GM21528 (cell line): ENCODE data around the gene NPR2.

Source experiments
- ATAC-seq: cut with Tn5 transposase; IDR thresholded peaks from one replicate; pipeline ENCODE4 v1.9.1; 2021; ENCODE audit warnings: mild to moderate bottlenecking, moderate library complexity; ENCODE audit not compliant: unreplicated experiment, low FRiP score

Gene NPR2

DNA sequence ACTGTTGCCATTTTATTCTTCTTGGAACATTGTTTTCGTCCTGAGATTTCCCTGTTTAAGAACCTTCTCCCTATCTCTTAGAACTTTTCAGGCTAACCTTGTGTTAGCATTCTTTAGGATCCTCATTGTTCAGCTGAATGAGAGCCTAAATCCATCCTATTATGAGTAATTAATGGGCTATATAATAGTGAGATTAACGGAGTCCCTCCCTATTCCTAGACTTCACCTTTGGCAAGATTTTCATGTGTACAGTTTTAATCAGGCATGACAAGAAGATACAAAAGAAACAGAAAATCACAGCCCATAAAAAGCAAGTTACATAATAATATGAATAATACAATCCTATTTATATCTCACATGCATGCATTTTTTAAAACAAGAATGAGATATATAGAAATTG is 28.2 kb upstream of the NPR2 start:
- no peak for ATAC-seq

DNA sequence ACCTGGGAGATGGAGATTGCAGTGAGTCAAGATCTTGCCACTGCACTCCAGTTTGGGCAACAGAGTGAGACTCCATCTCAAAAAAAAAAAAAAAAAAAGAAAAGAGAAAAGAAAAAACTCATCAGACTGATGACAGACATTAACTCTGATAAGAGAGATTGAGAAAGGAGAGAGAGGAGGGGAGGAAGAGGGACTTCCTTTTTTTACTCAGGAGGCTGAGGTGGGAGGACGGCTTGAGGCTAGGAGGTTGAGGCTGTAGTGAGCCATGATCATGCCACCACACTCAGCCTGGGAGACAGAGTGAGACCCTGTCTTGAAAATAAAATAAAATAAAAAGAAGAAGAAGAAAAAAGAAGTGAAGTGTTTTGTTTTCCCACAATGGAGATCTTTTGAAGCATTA is 27.6 kb upstream of the NPR2 start:
- no peak for ATAC-seq

DNA sequence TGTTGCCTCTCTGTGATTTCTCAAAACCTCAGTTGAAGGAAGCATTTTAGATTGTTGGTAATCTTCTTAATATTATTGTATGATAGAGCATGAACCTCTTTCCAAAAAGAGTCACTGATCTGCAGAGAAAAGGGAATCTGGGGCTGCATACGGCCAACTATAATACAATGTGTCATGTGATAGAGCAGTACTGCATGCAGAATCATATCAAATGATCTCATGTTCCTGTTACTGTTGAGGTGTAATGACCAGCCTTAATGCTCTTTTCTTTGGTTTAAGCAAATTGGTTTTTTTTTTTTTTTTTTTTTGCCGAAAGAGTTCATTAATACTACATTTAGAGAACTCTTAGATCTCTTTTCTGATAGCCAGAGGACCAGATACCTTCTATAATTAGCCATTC is 24.4 kb upstream of the NPR2 start:
- no peak for ATAC-seq

DNA sequence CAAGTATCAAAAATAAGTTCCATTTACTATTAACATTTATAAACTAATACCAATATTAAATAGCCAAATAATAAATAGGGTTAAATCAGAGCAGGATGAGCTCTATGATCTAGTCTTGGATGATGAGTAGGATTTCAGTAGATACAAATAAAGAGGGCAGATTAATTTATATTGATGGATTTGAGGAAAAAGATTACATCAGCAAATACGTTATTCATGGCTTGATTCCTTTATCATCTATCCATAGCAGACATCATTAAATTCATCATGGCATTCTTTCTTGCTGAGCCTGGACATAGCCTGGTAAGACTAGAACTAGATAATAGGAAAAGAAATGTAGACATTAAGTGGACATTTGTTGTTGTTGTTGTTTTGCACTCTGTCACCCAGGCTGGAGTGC is 23.9 kb upstream of the NPR2 start:
- ATAC-seq = no peak

DNA sequence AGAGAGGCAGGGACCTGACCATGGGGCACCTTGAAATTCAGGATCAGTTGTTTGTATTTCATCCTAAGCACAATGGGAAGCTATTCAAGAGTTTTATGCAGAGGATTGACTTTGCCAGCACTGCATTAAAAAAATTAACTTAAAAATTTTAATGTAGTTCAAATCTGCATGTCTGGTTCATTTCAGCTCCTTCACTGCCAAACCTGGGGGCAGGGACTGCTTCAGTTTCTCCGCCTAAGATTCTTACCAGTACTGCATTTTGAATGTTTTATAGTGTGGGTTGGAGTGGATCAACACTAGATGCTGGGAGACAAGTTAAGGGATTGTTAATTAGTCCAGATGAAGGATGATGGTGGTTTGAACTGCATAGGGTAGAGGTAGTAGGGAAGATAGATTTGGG is 21.6 kb upstream of the NPR2 start:
- no peak for ATAC-seq

DNA sequence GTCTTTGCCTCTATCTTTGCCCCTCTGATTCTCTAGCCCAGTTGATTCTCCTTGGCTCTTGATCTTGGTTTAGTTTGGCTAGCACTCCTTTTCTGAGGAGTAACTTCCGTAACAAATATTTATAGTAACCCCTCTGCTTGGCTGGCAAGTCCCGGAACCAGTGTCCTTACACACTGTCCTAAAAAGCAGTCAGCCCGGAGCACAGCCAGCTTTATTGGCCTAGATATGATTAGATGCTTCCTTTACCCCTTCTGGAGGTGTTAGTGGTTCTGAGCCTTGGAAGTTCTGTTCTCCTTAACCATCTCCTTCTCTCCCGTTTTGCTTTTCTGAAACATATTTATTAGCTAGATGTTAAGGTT is 20.3 kb upstream of the NPR2 start:
- ATAC-seq = no peak

DNA sequence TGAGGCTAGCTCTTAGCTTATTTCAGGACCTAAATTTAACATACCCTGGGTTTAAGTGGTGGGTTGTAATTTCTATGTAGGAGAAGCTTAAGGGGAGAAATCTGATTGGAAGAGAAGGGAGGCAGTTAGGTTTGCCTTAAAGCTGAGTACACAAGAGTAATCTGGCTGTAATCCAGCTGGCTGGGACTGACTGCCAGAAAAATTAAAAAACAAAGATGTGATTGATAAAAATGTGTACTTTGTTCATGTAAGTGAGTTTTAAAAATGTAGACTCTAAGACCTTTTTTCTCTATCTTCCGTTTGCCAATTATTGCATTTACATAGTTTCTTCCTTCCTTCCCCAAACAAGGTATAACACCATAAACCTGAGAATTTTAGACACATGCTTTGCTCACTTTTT is 19.9 kb upstream of the NPR2 start:
- no peak for ATAC-seq

DNA sequence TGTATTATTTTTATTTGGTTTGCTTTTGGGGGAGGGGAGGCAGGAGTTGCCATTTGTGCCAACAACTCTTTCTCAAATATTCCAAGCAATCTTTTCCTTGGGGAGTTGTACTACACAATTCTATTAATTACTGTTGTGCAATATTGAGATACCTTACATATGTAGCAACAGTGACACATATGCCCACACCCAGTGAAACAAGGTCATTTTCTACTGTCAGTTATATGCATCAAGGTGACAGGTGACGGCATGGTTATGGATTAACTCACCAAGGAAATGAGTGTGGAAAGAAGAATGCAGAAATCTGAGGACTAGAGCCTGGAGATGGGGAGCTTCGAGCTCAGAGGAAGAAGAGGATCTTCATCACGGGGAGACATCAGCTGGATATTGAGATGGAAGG is 19.4 kb upstream of the NPR2 start:
- ATAC-seq = no peak

DNA sequence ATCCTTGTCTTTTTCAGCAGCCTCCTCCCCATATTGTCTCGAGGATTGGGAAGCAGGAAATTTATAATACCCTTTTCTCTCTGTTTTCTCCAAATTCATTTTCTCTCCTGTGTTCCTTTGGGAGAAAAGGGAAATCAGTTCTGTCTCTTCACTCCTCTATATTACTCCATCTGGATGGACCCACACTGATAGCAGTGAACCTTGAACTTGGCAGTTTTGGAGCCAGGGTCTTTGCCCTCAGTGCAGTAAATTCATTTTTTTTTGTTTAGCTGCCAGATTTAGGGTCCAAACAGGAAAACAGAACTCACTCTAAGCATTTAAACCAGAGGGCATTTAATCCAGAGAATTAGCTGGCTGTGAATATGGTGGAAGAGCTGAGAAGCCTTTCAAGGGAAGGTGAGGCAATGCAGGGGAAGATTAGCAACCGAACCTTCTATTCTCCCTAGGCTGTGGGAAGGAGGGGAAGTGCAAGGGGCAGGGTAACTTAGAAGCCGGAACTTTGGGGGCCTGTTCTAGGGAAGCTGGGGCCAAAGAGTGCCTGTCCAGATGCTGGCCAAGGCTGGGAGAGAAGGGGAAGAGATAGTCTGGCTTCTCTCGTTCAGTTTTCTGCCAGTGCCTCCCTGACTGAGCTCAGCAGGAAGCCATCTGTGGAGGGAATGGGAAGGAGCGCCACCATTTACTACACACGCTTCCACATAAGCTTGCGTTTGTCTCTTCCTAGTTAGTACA is 16.3 kb upstream of the NPR2 start:
- ATAC-seq = no peak

DNA sequence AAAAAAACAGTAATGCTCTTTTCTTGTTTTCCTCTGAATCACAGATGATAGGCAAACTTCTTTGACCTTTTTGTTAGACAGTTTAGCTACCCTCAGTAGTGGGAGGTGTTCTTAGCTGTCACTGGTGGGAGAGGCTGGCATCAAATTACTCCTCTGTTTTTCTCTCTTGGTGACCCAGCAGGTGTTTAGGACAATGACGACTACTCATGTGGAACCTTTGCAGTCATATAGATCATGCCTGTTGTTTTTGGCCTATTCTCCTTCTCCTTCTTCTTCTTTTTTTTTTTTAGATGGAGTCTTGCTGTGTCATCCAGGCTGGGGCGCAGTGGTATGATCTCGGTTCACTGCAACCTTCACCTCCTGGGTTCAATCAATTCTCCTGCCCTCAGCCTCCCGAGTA is 15.4 kb upstream of the NPR2 start:
- no peak for ATAC-seq

DNA sequence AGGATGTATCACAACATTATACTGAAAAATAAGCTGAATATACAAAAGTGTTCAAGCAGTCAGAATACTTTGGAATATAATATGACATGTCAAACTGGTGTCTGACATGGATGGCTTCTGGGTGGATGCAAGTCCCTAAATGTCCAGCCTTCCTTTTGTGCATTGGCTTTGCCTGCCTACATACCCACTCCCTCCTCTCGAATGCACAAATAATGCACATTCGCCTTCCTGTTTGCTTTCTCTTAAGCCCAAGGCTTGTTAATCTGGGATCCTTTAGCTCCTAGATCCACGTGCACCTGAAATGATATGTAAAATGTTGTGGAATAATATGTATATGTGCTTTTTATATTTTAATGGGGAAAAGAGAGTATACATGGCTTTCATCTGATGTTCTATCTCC is 12.9 kb upstream of the NPR2 start:
- no peak for ATAC-seq

DNA sequence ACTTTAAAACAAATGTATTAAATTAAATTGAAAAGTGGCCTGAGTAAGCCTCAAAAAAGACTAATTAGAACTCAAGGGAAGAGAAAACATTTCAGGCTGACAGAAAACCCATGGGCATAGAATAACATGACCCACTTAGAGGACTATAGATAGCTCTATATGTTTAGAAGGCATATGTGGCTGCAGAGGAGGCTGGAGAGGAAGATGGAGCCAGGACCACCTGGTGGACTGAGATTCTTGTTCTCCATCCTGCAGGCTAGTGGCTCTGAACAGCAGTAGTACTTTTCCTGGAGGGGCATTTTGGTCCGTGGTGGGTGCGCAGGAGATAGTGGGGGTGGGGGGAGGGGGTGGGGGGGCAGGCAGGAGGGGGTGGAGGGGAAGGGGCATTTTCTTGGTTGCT is 10.3 kb upstream of the NPR2 start:
- ATAC-seq = no peak

DNA sequence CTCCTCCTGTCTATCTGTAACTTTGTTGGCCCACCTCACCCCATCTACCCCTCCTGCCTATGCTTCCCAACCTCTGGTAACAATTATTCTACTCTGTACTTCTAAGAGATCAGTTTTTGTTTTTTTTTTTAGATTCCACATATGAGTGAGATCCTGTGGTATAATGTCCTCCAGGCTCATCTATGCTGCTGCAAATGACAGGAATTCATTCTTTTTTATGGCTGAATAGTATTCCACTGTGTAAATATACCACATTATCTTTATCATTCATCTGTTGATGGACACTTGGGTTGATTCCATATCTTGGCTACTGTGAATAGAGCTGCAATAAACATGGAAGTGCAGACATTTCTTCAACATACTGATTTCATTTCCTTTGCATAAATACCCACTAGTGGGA is 8.0 kb upstream of the NPR2 start:
- ATAC-seq = no peak

DNA sequence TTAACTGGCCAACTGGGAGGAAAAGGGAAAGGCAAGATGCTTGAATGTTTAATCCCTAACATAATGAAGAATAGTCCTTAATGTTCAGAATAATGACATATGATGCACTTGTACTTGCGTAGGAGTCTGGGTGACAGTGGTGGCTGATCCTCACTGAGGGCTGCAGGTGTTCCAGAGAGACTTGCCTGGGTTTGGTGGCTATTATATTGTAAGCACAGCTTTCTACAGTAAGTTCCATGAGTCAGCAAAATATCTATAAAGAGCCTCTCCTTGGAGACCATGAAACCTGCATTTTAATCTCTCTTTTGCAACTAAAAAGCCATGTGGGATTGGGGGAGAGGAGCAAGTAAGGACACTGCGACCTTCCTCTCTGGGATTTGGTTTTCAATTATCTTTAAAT is 1.9 kb upstream of the NPR2 start:
- ATAC-seq = no peak

DNA sequence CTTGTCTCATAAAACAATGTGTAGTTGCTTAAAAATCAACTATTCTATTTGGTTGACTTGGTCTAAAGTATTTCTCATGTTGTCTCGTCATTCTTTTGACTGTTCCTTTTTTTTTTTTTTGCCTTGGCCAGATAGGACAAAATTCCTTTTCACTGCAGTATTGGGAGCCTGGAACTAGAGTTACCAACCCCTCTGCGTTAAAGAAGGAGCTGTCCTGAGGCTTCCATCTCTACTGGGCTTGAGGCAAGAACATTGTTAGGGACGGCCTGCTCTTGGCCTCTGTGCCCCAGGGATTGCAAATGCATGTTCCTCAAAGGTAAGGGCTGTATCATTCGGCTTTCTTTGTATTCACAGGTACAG is 1.4 kb upstream of the NPR2 start:
- ATAC-seq = no peak

DNA sequence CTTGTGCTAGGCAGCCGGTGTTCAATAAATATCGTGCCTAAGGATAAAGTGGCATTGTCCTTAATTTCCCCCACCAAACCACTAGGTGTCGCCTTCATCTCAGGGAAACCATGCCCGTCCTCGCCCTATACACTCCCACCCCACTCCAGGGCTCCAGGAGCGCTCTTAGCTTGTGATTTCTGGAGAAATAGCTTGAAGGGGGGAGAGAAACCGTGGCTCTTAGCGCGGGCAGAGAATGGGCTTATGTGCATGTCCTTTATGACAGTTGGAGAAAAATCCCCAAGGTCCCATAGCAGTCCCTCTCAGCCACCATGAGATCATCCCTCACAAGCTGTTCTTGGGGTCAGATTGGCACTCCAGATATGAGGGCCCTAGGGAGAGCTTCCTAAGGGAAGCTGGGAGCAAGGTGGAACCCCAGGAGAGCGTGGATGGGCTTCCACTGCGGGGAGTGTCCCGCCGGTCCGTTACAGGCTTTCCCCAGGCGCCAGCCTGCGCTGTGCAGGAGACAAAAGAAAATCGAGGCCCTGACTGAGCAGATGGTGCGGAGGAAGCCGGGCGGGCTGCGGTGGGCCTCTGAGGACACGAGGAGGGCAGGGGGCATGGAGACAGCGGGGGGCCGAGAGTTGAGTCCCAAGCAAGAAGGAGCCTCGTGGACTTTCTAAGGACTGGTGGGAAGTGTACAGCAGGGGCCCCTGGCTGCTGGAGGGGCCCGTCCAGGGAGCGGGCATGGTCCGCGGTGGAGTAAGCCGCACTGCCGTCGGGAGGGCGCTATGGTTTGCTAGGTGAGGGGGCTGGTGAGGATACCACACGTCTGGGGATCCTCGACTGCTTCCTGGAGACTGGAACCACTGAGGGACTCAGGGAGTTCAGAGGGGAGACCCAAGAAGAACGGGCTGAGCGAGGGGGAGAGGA is 750 bp upstream of the NPR2 start:
- ATAC-seq = no peak

DNA sequence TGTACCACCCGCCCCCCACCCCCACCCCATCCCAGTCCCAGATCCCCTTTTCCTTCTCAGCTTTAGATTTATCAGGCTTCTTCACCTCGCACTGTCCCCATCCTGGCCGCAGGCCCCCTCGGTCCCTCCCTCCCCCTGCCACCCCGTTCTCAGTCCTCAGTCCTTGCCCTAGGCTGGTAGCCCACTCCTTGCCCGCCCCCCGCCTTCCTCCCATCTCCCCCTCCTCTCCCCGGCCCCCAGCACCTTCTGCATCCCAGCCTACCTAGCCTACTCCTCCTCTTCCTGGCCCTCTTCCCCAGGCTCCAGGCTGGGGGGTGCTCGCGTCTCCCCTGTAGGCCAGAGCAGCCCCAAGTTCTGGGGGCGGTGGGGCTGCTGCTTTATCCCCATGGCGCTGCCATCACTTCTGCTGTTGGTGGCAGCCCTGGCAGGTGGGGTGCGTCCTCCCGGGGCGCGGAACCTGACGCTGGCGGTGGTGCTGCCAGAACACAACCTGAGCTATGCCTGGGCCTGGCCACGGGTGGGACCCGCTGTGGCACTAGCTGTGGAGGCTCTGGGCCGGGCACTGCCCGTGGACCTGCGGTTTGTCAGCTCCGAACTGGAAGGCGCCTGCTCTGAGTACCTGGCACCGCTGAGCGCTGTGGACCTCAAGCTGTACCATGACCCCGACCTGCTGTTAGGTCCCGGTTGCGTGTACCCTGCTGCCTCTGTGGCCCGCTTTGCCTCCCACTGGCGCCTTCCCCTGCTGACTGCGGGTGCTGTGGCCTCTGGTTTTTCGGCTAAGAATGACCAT is 828 bp downstream of the NPR2 start:
- no peak for ATAC-seq

DNA sequence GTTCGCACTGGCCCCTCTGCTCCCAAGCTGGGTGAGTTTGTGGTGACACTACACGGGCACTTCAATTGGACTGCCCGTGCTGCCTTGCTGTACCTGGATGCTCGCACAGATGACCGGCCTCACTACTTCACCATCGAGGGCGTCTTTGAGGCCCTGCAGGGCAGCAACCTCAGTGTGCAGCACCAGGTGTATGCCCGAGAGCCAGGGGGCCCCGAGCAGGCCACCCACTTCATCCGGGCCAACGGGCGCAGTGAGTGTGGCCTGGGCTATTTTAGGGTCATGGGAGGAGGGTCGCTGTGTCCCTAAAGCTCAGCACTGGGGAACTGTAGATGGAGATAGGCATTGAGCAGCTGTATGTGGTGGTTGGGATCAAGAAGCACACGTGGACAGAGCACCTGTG is 1.4 kb downstream of the NPR2 start:
- no peak for ATAC-seq

DNA sequence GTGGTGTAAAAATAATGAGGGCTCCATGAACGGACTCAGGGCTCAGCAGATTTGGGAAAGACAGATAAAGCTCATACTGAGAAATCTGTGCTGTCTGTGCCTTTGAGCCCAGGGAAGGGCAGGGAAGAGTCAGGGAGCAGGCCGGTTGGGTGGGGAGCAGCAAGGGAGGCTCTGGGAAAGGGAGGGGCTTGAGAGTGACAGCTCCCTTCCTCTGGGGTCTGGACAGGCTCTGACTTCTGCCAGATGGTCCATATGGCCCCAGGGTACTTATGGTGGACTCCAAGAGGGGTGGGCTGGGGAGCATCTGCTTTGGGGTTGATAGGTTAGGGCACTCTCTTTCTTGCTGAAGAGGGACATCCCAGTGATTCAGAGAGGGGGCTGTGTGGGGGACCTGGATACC is 2.1 kb downstream of the NPR2 start:
- no peak for ATAC-seq

DNA sequence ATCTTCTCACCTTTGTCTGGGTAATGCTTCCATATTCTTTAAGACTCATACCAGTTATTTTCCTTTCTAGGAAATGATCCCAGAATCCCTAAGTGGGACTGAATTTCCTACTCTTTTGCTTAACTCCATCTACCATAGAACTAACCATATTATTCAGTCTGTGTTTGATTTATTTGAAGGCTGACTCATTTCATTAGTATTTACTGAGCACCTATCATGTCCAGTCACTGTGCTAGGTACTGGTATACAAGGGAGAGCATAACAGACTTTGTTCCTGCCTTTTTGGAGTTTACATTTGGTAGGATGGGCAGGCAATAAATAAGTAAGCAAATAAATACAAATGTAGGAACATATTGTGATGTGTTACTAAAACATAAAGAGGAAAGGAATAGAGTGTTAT is 4.3 kb downstream of the NPR2 start:
- ATAC-seq = no peak

DNA sequence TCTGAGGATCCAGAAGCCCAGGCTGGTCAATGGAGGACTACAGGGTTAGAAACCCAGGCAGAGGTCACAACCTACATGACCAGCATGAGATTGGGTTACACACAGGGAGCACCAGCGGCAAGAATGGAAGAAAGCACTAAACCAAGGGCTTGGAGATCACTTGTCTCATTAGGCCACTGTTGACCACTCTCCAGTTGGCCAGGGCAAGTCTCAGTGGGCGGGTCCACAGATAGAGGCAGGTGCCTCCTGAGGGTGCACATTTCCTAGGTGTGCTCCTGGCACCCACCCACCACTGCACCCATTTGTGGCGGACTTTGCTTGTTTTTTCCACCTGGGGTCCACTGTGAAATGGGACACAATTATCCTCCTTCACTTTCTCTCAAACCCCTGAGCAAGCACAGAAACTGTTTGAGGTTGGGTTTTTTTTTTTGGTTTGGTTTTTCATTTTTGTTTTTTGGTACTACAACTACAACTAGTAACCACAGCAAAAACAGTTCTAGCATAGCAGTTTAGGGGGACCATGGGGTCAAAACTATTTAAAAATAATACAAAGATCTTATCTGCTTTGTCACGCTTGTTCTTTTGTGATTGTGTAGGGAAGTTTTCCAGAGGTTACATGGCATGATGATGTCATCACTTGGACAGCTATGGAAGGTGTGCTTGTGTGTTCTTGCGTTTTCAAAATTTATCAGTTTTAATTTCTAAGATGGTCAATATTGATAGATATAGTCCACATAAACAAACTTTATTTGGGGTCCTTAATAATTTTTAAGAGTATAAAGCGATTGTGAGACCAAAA is 6.1 kb downstream of the NPR2 start:
- no peak for ATAC-seq
